ENCODE data around the gene TUT1.
"Not testable (repeated sequence)": the region's sequence is repeated elsewhere in the genome, so short reads cannot be mapped to it uniquely, and the experiment has no call there.

The TUT1 gene

GRCh38 chr11:62622476-62623089, 31.3 kb upstream of the TUT1 start:
- no peak for TF ChIP-seq EZH2phosphoT487 (conservative IDR thresholded peaks at IDR 0.05; ENCODE audit: low read length)
- TF ChIP-seq CTCF (IDR thresholded peaks at IDR 0.05; ENCODE audit: insufficient read depth, low read length, poor library complexity, severe bottlenecking), result no peak
- Histone ChIP-seq H3K79me2 (ENCODE audit: insufficient read depth, low read length) (peaks cover 18% of the 10 kb centered on the region), H3F3A (ENCODE audit: insufficient read depth) (peaks cover 29% of the 10 kb centered on the region), H3K9me2 (replicated peaks; ENCODE audit: insufficient read depth, low read length) (no peaks in the 10 kb centered on the region), H3K9me3 (ENCODE audit: insufficient read depth, low read length) (no peaks in the 10 kb centered on the region), H3K27me3 (ENCODE audit: low read length) (no peaks in the 10 kb centered on the region), H3K36me3 (ENCODE audit: low read length) (no peaks in the 10 kb centered on the region), H3K9ac (ENCODE audit: low read length) (peak overlapping the region; percentile 96), H2AFZ (ENCODE audit: low read depth, low read length, severe bottlenecking) (peak overlapping the region; percentile 15), H4K20me1 (ENCODE audit: low read depth, low read length) (no peaks in the 10 kb centered on the region), H3K4me3 (ENCODE audit: insufficient read depth, low read length, poor library complexity, severe bottlenecking) (no peak overlapping the region), H3K27ac (ENCODE audit: low read depth, low read length) (peak overlapping the region; percentile 89), H3K4me2 (ENCODE audit: low read depth, low read length, poor library complexity, severe bottlenecking) (peak overlapping the region; percentile 97)

- Histone ChIP-seq H3K9me3 (ENCODE audit: insufficient read depth, low read length) (no peaks in the 10 kb centered on the region), H3K27me3 (ENCODE audit: low read length) (no peaks in the 10 kb centered on the region), H3K4me3 (ENCODE audit: insufficient read depth, low read length, poor library complexity, severe bottlenecking) (peak within 1 kb of the TSS; percentile 97), H3K9ac (ENCODE audit: low read length) (peak within 1 kb of the TSS; percentile 96), H3K27ac (ENCODE audit: low read depth, low read length) (peak within 1 kb of the TSS; percentile 89), H2AFZ (ENCODE audit: low read depth, low read length, severe bottlenecking) (peak within 1 kb of the TSS; percentile 62), H3F3A (ENCODE audit: insufficient read depth) (peaks cover 29% of the 10 kb centered on the region), H3K79me2 (ENCODE audit: insufficient read depth, low read length) (peaks cover 18% of the 10 kb centered on the region), H3K9me2 (replicated peaks; ENCODE audit: insufficient read depth, low read length) (no peaks in the 10 kb centered on the region), H4K20me1 (ENCODE audit: low read depth, low read length) (no peaks in the 10 kb centered on the region), H3K4me2 (ENCODE audit: low read depth, low read length, poor library complexity, severe bottlenecking) (peak within 1 kb of the TSS; percentile 97), H3K36me3 (ENCODE audit: low read length) (no peaks in the 10 kb centered on the region)
- no peak for TF ChIP-seq CTCF (IDR thresholded peaks at IDR 0.05; ENCODE audit: insufficient read depth, low read length, poor library complexity, severe bottlenecking)
- no peak for TF ChIP-seq EZH2phosphoT487 (conservative IDR thresholded peaks at IDR 0.05; ENCODE audit: low read length)
Measured at GRCh38 chr11:62621567-62622470, 30.5 kb upstream of the TUT1 start, which contains the start of gene B3GAT3. Gene B3GAT3 (minus strand): TSS chr11:62621986. CDS start chr11:62621947, 39 bp downstream.

- peak overlapping the region; percentile 97 for H3K4me3 ChIP-seq (ENCODE audit: insufficient read depth, low read length, poor library complexity, severe bottlenecking)
- H3K9me2 ChIP-seq (replicated peaks; ENCODE audit: insufficient read depth, low read length), result no peaks in the 10 kb centered on the region
- H3K36me3 ChIP-seq (ENCODE audit: low read length), result no peaks in the 10 kb centered on the region
- no peaks in the 10 kb centered on the region for H4K20me1 ChIP-seq (ENCODE audit: low read depth, low read length)
- H3K4me2 ChIP-seq (ENCODE audit: low read depth, low read length, poor library complexity, severe bottlenecking), result peak overlapping the region; percentile 97
- peak overlapping the region; percentile 96 for H3K9ac ChIP-seq (ENCODE audit: low read length)
- H2AFZ ChIP-seq (ENCODE audit: low read depth, low read length, severe bottlenecking), result peak overlapping the region; percentile 62
- no peaks in the 10 kb centered on the region for H3K27me3 ChIP-seq (ENCODE audit: low read length)
- H3K9me3 ChIP-seq (ENCODE audit: insufficient read depth, low read length), result no peaks in the 10 kb centered on the region
- peaks cover 29% of the 10 kb centered on the region for H3F3A ChIP-seq (ENCODE audit: insufficient read depth)
- H3K79me2 ChIP-seq (ENCODE audit: insufficient read depth, low read length), result peaks cover 18% of the 10 kb centered on the region
- no peak for TF ChIP-seq EZH2phosphoT487 (conservative IDR thresholded peaks at IDR 0.05; ENCODE audit: low read length)
- H3K27ac ChIP-seq (ENCODE audit: low read depth, low read length), result peak overlapping the region; percentile 89
Measured at GRCh38 chr11:62621027-62621566, 29.8 kb upstream of the TUT1 start.

GRCh38 chr11:62616957-62617356, 25.6 kb upstream of the TUT1 start:
- H3K9me2 ChIP-seq (replicated peaks; ENCODE audit: insufficient read depth, low read length); H3K4me3 ChIP-seq (ENCODE audit: insufficient read depth, low read length, poor library complexity, severe bottlenecking); H2AFZ ChIP-seq (ENCODE audit: low read depth, low read length, severe bottlenecking); H3K9ac ChIP-seq (ENCODE audit: low read length); H3K27me3 ChIP-seq (ENCODE audit: low read length); H3K36me3 ChIP-seq (ENCODE audit: low read length); H3K9me3 ChIP-seq (ENCODE audit: insufficient read depth, low read length); H4K20me1 ChIP-seq (ENCODE audit: low read depth, low read length); H3K27ac ChIP-seq (ENCODE audit: low read depth, low read length); H3K4me2 ChIP-seq (ENCODE audit: low read depth, low read length, poor library complexity, severe bottlenecking): not testable (repeated sequence)
- peaks cover 18% of the 10 kb centered on the region for H3F3A ChIP-seq (ENCODE audit: insufficient read depth)
- peaks cover 18% of the 10 kb centered on the region for H3K79me2 ChIP-seq (ENCODE audit: insufficient read depth, low read length)
